NOMO-1 treated with DMSO at 0.1 percent for 48 hours (cell line): ENCODE results near the gene PSG1.
"Not testable (repeated sequence)": the region's sequence is repeated elsewhere in the genome, so short reads cannot be mapped to it uniquely, and the experiment has no call there.

Experiments used
- DNase-seq: peaks from one replicate; lab custom pipeline; 2025; ENCODE audit not compliant: unreplicated experiment; lab: John Stamatoyannopoulos, UW

PSG1 gene

DNA sequence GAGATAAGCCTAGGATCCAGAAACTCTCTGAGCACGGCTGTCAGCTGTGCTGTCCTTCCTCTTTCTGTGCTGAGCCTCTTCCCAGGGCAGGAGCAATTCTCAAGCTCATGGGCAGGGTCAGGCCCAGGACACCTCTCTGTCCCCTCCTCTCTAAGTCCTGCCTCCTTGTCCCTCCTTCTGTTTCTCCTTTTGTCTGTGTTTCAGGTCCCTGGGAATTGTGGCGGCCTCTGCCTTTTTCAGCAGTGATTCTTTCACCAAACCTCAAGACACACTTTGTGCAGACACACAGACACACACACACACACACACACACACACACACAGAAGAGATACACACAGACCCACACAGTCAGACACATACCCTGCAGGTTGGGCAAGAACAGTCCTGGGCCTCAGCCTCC lies at the start of gene PSG1:
Gene PSG1 (minus strand): TSS at position 101 of the 400 bp plus-strand sequence. CDS start 132 bp downstream, outside the sequence.
- no peak for DNase-seq

DNA sequence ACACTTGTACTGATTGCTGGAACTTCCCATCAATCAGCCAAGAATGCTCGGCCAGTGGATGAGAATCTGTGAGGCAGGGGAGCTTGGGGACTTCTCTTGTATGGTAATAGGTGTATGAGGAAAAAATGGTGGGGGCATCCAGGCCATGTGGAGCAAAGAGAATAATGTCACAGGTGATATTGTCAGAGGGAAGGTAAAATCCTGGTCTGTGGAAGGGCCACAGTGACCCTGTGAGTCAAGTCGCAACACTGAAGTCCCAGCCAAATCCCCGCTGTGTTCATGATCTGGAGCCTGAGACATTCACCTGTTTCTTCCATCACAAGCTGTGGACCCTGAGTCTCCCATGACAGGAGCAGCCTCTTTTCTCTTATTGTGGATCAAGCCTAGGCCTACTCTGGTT lies 49.4 kb upstream of the PSG1 start:
- no peak for DNase-seq

DNA sequence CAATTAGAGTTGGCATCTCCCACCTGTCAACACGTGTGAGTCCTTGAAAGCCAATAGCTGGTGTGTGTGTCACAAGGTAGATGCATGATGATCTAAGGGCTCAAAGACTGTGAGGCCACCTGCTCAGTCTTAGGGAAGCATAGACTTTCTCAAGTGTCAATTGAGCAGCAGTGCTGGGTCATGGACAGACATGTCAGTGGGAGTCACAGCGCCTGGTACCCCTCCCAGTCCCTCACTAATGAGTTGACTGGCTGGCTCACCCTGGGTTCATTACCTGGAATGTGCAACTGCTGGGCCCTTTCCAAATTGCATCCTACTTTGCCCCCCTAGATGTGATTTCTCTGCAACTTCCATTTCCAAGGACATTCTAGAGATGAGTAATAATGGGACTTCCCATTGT lies 47.3 kb upstream of the PSG1 start:
- no peak for DNase-seq

DNA sequence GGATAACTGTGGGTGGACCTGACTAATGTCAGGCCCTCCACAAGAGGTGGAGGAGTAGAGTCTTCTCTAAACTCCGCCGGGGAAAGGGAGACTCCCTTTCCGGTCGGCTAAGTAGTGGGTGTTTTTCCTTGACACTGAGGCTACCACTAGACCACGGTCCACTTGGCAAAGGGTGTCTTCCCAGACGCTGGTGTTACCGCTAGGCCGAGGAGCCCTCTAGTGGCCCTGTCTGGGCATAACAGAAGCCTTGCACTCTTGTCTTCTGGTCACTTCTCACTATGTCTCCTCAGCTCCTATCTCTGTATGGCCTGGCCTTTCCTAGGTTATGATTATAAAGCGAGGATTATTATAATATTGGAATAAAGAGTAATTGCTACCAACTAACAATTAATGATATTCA lies 43.6 kb upstream of the PSG1 start:
- DNase-seq, result peak; percentile 0

DNA sequence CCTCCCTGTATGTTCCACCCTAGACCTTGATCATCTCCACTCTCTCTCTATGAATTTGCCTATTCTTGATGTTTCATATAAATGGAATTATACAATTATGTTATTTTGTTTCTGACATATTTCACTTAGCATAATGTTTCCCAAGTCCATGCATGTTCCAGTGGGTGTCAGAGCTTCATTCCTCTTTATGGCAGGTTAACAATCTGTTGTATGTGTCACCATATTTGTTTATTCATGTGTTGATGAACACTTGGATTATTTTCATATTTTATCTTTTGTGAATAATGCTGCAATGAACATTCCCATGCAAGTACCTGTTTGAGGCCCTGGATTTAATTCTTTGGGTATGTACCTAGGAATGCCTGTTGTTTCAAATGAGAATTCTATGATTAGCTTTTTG lies 41.5 kb upstream of the PSG1 start:
- not testable (repeated sequence) for DNase-seq

DNA sequence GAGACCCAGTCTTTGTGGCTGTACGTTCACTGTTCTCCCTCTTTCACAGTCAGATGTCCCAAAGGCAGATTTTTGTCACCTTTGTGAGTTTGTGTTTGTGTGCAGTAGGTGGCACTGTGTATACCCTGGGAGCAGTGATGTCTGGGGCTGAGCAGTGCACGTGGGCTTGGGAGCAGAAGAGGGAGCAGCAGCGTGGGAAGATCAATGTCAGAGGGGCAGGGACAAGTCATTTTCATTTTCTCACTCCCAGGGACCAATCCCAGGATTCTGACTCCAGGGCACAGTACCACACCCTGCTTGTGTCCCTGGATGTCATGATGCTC lies 40.2 kb upstream of the PSG1 start:
- DNase-seq, result no peak

DNA sequence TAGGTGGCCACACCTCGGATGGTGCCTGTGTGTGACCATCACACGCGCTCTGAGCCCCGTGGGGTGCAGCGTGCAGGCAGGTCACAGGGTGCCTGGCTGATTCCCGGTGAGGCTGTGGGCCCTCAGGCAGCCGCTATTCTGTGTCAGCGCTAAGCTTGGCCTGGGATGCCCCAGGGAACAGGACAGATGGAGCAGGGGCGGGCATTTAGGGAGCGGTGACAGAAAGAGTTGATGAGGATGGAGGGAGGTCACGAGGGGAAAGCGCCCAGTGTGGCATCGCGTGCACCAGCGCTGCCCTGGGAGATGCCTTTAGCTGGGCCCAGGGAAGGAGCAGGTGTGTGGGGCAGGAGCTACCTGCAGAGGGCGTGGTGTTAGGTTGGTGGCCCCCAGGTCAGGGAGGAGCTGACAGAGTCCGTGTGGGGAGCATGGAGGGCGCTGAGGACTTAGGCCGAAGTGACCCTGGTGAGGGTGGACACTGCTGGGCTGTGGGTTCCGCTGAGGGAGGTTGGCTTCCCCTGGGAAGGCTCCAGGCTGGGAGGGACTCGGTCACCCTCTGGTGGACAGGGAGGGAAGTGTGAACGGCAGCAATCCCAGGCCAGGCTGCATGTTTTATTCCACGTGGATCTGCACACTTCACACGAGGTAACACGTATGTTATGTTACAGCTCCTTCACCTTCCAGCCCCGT lies 39.7 kb upstream of the PSG1 start:
- not testable (repeated sequence) for DNase-seq

DNA sequence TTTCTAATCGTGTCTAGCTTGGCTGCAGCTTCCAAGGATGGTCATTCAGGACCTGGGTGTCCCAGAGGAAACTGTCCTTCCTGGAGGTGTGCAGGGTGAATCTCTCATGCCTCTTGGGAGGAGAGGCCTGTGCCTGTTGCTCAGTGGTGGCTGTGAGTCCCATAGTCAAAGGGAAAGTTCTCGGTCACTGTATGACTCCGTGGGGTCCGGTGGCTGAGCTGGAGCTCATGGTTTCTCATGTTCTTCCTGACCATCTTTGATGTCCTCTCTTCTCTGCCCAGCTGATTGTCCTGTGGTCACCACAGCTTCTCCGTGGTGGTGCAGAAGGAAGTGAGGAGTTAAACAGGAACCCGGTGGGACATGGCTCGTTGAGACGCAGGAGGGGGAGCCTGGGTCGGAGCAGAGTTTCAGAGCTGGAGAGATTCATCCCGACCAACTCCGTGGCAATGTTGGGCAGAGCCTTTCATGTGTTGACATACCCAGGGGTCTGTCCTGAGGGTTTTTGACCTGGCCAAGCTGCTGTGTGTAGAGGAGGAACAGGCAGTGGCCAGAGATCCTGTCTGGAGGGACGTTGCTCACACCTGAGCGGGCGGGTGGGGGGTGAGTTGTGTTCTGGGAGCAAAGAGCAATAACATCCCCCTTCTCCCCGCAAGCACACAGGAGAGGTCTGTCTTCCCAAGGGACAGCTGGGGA lies 39.0 kb upstream of the PSG1 start:
- DNase-seq, result not testable (repeated sequence)

DNA sequence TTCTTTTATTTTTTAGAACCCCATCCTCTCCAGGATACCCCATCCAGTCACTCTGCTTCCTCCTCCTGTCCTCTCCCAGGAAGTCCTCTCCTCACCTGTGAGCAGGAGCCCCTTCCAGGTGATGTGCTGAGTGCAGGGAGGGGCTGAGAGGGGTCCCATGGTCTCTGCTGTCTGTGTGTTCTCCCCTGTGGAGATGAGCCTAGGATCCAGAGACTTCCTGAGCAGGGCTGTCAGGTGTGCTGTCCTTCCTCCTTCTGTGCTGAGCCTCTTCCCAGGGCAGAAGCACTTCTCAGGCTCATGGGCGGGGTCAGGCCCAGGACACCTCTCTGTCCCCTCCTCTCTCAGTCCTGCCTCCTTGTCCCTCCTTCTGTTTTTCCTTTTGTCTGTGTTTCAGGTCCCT lies 38.1 kb upstream of the PSG1 start, which contains the start of gene PSG6:
Gene PSG6 (minus strand): TSS at position 261 of the 400 bp plus-strand sequence. CDS start 102 bp downstream, at position 159.
- DNase-seq, result not testable (repeated sequence)

DNA sequence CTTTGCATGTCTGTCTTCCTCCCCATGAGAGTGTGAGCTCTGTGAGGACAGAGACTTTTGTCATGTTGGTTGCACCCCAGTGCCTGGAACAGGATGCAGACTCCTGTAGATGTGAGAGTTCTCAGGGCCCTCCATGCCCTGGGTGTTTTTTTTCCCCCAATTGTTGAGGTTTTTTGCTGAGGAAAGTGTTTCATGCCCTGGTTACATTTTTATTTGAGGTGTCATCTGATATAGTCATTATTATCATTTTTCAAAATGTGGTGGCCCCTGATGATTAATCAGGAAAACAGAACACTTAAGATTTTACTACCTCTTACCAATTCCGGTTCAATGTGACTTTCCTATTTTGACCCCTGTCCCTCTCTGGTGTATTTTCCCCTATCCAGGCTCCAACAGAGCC lies 37.4 kb upstream of the PSG1 start:
- not testable (repeated sequence) for DNase-seq

GRCh38 chr19:42913516-42913915 lies 34.0 kb upstream of the PSG1 start:
- not testable (repeated sequence) for DNase-seq

DNA sequence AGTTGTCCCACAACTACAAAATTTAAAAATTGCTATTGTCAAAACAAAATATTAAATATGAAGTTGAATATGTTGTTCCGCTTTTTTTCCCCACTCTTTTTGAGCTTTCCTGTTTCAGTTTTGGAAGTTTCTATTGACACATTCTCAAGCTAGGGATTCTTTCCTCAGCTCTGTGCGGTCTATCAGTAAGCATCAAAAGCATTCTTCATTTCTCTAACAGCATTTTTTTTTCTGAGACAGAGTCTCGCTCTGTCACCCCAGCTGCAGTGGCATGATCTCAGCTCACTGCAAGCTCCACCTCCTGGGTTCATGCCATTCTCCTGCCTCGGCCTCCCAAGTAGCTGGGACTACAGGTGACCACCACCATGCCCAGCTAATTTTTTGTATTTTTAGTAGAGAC lies 33.4 kb upstream of the PSG1 start:
- not testable (repeated sequence) for DNase-seq

- not testable (repeated sequence) for DNase-seq
These were observed 32.2 kb upstream of the PSG1 start for GRCh38 chr19:42911731-42912130.

GRCh38 chr19:42906162-42906561 lies 26.6 kb upstream of the PSG1 start:
- DNase-seq, result not testable (repeated sequence)

DNA sequence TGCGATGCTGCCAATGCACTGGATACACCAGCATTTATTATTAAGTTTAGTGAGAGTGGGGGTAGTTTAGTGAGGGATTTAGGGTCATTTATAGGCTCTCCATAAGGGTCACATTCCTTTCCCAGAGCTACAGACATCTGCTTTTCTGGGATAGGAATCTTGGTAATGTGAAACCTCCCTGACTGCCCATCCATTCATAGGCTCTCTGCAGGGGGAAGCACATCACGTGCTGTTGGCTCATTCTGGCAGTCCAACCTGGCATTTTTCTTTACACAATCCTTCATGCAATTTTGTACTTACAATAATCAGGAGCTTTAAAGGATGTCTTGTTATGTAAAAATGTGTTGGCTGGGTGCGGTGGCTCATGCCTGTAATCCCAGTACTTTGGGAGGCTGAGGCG lies 21.0 kb upstream of the PSG1 start:
- DNase-seq, result not testable (repeated sequence)

GRCh38 chr19:42899674-42900073 lies 20.2 kb upstream of the PSG1 start:
- DNase-seq, result not testable (repeated sequence)

DNA sequence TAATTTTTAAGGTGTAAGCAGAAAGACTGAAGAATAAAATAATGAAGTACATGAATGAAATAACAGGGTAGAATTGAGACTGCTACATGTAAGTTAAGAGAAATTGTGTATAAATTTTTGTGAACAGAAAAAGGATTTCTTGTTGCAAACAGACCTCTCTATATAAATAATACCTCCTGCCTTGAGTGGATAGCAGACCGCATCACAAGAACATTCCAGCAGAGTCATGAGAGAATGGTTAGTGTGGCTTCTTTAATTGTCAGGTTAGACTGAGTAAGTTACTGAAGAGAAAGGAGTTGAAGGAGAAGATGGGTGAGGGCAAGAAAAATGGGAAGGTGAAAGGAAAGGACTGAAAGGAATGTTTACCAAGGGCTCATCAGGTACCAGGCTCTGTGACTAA lies 19.6 kb upstream of the PSG1 start:
- DNase-seq, result not testable (repeated sequence)

DNA sequence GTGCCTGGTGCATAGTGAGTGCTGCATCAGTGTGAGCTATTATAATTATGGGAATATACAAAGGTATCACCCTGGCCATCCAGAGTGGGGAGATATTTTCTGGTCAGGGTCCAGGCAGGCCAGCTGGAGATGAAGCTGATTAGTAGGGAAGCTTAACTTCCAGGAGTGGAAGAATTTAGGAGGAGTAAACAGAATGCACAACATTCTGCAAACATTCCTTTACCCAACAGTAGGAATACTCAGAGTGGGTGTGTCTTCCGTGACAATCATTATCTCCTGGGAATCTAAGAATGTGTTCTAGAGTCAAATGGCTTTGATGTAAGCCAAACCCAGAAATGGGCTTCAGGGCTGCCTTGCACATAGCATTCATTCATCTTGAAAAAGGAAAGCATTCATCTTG lies 19.1 kb upstream of the PSG1 start:
- DNase-seq, result not testable (repeated sequence)

- not testable (repeated sequence) for DNase-seq
These were observed 18.2 kb upstream of the PSG1 start for GRCh38 chr19:42897729-42898128.

DNA sequence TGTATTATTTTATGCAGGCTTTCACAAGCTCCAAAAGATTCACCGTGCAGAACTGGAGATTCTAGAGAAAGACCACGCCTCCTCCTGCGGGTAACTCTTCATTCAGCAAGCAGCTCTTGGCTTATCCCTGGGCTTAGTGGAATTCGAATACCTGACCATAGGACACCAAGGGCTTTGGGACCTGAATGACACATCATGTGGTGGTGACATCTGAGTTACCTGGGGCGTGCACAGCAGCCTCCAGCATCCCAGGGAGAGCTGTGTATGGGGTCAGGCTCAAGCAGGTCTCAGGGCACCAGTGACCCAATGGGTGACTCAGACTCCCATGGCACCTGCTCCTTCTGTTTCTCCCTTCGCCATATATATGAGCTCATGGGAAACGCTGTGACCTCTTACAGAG lies 10.9 kb upstream of the PSG1 start:
- DNase-seq, result not testable (repeated sequence)

GRCh38 chr19:42887876-42888445 lies 8.4 kb upstream of the PSG1 start:
- not testable (repeated sequence) for DNase-seq

- not testable (repeated sequence) for DNase-seq
These were observed 3.2 kb upstream of the PSG1 start for GRCh38 chr19:42882730-42883129.
